ENCODE results near the gene DDX47. TPM values are rescaled to one million over a fixed set of nuclear protein-coding genes. Genes with fewer than 3 reads are reported as not detected.

DDX47 gene
- total RNA-seq, 1 donor from 2014 or later = 69.3 TPM

DNA sequence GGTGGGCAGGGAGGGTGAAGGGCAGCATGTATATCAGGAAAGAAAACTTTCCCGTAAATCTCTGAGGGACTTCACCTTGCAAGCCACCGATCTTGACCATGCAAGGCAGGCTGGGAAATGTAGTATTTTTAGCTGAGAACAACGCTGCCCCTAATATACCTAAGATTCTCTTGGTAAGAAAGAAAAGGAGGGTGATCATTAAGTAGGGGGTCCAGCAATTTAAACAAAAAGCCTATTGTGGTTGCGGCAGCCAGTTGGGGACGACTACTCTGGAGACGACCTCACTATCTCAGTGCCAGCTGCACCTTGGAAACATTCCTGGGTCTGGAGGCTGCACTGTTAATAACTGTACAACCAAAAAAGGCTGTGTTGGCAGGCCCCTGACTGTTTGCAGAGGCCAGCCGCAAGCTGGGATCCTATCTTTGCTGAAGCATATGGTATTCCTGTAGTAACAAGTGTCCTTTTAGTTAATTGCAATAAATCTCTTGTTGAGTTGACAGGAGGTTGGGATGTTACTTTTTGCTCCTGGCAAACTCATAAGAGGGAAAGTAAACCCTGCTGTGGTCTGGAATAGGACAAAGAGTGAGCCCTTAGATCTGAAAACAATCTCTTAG, 21.3 kb upstream of the DDX47 start:
- peaks cover 2% of the 10 kb centered on the region for H3K27me3 Mint-ChIP-seq (ENCODE audit: low read depth)

DNA sequence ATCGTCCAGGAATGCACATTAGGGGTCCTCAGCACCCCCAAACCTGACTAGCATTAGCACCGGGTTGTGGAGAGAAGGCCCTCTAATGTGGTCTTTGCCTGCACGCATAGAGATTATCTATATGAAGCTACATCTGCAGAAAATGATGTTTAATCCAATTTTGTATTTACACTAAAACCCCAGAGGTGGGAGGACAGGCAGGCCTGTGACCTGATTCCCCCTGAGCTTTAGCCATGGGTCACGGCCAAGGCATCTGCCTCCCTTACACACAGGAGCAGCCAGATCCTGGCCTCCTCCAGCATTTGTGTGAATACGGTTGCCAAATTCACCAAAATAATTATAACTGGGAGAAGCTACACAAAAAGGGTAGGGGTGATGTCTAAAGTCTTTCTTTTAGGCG, 20.7 kb upstream of the DDX47 start:
- no peak for DNase-seq (ENCODE audit: low read depth, low spot score)
- no peak overlapping the region for H3K27ac Mint-ChIP-seq (ENCODE audit: unreplicated experiment)
- no peak overlapping the region for H3K4me3 Mint-ChIP-seq
- H3K36me3 Mint-ChIP-seq (ENCODE audit: low read depth) = no peaks in the 10 kb centered on the region
- TF ChIP-seq, protein P1, sequence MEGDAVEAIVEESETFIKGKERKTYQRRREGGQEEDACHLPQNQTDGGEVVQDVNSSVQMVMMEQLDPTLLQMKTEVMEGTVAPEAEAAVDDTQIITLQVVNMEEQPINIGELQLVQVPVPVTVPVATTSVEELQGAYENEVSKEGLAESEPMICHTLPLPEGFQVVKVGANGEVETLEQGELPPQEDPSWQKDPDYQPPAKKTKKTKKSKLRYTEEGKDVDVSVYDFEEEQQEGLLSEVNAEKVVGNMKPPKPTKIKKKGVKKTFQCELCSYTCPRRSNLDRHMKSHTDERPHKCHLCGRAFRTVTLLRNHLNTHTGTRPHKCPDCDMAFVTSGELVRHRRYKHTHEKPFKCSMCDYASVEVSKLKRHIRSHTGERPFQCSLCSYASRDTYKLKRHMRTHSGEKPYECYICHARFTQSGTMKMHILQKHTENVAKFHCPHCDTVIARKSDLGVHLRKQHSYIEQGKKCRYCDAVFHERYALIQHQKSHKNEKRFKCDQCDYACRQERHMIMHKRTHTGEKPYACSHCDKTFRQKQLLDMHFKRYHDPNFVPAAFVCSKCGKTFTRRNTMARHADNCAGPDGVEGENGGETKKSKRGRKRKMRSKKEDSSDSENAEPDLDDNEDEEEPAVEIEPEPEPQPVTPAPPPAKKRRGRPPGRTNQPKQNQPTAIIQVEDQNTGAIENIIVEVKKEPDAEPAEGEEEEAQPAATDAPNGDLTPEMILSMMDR (conservative IDR thresholded peaks at IDR 0.05) = no peak
- H3K27me3 Mint-ChIP-seq (ENCODE audit: low read depth) = peaks cover 2% of the 10 kb centered on the region
- peaks cover 31% of the 10 kb centered on the region for H3K4me1 Mint-ChIP-seq
- no peaks in the 10 kb centered on the region for H3K9me3 Mint-ChIP-seq

More for the DNA sequence above, 21.3 kb upstream of the DDX47 start:
- TF ChIP-seq, protein P1 (conservative IDR thresholded peaks at IDR 0.05) = no peak
- Mint-ChIP-seq H3K36me3 (ENCODE audit: low read depth) (no peaks in the 10 kb centered on the region), H3K4me3 (no peak overlapping the region), H3K9me3 (no peaks in the 10 kb centered on the region), H3K27ac (ENCODE audit: unreplicated experiment) (no peak overlapping the region), H3K4me1 (peaks cover 31% of the 10 kb centered on the region)
- DNase-seq (ENCODE audit: low read depth, low spot score) = no peak

DNA sequence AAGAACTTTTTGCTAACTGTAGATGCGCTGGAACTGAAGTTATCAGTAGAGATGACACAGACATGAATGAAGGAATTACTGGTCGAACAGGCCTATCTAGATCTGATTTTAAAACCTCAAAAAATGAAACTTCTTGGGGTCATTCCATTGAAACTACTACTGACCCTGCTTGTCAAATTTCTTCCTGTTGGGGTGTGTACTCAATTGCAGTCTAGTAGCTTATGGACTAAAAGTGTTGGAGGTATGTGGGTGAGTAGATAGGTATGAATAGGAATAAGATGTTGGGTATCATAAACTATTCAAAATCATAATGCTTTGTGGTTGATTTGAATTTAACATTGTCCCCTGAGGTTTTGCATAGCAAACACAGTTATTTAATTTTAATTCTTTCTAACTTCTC, 18.5 kb upstream of the DDX47 start:
- Mint-ChIP-seq H3K9me3 (no peaks in the 10 kb centered on the region), H3K27me3 (ENCODE audit: low read depth) (no peaks in the 10 kb centered on the region), H3K4me3 (no peak overlapping the region), H3K36me3 (ENCODE audit: low read depth) (no peaks in the 10 kb centered on the region), H3K4me1 (peaks cover 24% of the 10 kb centered on the region), H3K27ac (ENCODE audit: unreplicated experiment) (no peak overlapping the region)
- TF ChIP-seq, protein P1 (conservative IDR thresholded peaks at IDR 0.05) = no peak
- DNase-seq (ENCODE audit: low read depth, low spot score) = no peak

DNA sequence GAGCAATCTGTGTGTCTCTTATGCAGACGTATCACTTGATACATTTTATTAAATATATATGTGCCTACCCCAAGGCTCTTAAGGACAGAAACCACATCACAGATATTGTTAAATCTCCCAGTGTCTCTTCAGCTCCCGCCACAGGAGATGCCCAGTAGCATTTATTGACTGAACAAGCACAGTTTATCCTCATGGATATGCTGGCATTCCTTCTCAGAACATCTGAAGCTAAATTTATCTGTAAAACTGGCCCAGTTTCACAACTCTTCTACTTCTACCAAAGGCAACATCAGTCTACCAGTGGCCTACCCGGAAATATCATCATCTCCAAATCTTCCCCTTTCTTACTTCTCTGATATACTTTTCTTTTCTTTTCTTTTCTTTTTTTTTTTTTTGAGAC, 17.0 kb upstream of the DDX47 start:
- Mint-ChIP-seq H3K27me3 (ENCODE audit: low read depth) (no peaks in the 10 kb centered on the region), H3K9me3 (no peaks in the 10 kb centered on the region), H3K4me1 (peaks cover 17% of the 10 kb centered on the region)

DNA sequence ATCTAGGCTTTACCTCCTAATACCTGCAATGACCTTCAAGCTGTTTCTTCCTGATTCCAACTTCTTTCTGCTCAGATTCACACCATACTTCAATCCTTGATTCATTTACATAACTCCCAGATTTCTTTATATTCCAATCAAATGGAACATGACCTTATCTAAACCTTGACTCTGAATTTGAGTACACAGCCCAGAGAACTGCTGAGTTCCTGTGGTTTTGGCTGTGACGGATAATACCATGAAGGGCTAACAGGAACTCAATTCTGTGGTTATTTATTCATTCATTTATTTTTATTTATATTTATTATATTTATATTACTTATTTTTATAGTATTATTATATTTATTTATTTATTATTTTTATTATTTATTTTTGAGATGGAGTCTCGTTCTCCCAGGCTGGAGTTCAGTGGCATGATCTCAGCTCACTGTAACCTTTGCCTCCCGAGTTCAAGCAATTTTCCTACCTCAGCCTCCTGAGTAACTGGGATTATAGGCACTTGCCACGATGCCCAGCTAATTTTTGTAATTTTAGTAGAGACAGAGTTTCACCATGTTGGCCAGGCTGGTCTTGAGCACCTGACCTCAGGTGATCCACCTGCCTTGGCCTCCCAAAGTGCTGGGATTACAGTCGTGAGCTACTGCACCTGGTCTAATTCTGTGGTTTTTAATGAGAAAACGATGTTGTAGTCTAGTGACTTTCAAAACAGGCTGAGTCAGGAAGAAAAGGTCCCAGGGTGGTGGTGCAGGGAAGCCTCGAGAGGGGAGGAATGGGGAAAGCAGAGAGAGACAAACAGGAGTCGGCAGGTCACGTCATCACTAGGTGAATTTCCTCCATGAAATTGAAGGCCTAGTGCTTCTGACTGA, 16.0 kb upstream of the DDX47 start:
- Mint-ChIP-seq H3K36me3 (ENCODE audit: low read depth) (no peaks in the 10 kb centered on the region), H3K9me3 (no peaks in the 10 kb centered on the region), H3K4me3 (no peak overlapping the region), H3K27ac (ENCODE audit: unreplicated experiment) (no peak overlapping the region), H3K4me1 (peaks cover 7% of the 10 kb centered on the region), H3K27me3 (ENCODE audit: low read depth) (no peaks in the 10 kb centered on the region)
- TF ChIP-seq, protein P1 (conservative IDR thresholded peaks at IDR 0.05) = no peak
- DNase-seq (ENCODE audit: low read depth, low spot score) = no peak

More for the DNA sequence above, 17.0 kb upstream of the DDX47 start:
- DNase-seq (ENCODE audit: low read depth, low spot score) = no peak
- TF ChIP-seq, protein P1 (conservative IDR thresholded peaks at IDR 0.05) = no peak
- H3K27ac Mint-ChIP-seq (ENCODE audit: unreplicated experiment) = no peak overlapping the region
- H3K4me3 Mint-ChIP-seq = no peak overlapping the region
- H3K36me3 Mint-ChIP-seq (ENCODE audit: low read depth) = no peaks in the 10 kb centered on the region

Measured in neural crest cell (in vitro differentiated cells).